ENCODE measurements around the gene ARID3A. TPM values are rescaled to one million over a fixed set of nuclear protein-coding genes. Genes with fewer than 3 reads are reported as not detected.

Gene ARID3A
- total RNA-seq, 1 experiment from 2014 or later = 10.2 TPM

DNA sequence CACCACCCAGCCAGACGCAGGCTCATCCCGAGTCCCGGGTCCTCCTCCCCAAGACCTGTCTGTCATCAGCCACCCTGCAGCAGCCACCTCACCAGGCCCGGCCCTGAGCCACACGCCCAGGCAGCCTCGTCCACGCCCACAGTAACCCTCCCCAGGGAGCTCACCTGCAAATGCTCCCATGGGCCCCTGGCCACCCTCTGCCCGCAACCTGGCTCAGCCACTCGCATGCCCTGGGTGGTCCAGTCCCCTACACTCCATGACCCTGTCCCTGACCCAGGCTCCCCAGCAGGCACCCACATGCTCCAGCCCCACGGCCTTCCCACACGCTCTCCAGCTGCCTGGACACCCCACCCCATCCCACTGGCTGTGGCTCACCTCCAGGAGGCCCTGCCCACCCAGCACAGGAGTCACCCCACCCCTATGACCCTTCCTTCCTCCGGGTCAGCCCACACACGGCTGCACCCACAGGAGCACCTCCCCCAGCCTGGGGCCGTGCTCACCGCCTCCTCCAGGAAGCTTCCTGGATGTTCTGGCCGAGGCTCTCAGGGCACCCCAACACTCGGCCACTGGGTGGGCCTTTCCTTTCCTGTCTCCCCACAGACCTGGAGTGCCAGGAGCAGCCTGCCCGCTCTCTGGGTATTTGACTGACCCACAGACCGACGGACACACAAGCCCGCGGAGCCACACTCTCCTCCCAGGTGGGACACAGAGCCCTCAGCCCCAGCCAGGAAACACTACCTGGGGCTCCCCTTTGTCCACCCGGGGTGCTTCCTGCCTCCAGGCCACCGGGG, 91.5 kb downstream of the ARID3A start:
- Mint-ChIP-seq H3K9me3 (ENCODE audit: unreplicated experiment) (no peaks in the 10 kb centered on the region), H3K36me3 (ENCODE audit: insufficient read depth, unreplicated experiment) (peaks cover 42% of the 10 kb centered on the region), H3K27ac (ENCODE audit: low read depth, unreplicated experiment) (peak overlapping the region; percentile 85), H3K4me1 (ENCODE audit: insufficient read depth, unreplicated experiment) (peaks cover 17% of the 10 kb centered on the region), H3K4me3 (ENCODE audit: unreplicated experiment) (peak overlapping the region; percentile 66), H3K27me3 (ENCODE audit: insufficient read depth, unreplicated experiment) (no peaks in the 10 kb centered on the region)
- POLR2A ChIA-PET = interaction anchor here (0.7 to 2.3 kb wide), 6 partner anchors 10 to 867 kb away, joined by 3 to 17 read pairs (median 6); partner anchors contain the start of gene CNN2
- TF ChIP-seq CTCF (IDR thresholded peaks at IDR 0.05; ENCODE audit: unreplicated experiment) = no peak
- CTCF ChIA-PET = interaction anchor here (0.6 kb wide), 1 partner anchor 236 kb away, joined by 3 read pairs; no protein-coding TSS in a partner anchor
- peak; percentile 55 for DNase-seq (ENCODE audit: unreplicated experiment)
- BruUV-seq (replicated peaks) = no TSS peak
- intact Hi-C loops (cut with micrococcal nuclease) = no loop called here

DNA sequence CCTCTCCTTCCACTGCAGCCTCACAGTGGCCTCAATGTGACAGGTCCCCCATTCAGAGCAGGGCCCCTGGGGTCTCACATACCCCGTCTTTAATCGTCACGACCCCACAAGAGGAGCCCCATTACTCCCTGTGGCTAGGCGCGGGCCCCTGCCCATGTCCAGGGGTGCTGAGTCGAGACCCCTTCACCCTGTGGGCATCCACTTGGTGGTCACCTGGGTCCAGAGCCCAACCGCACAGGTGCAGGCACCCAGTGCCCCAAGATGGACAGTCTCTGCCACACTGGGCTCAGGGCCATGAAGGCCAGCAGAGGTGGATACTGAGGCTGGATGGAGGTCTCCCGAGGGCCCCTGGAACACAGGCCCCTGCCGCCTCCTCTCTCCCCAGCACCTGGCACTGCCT, 92.1 kb downstream of the ARID3A start:
- POLR2A ChIA-PET = interaction anchor here (0.7 to 2.3 kb wide), 5 partner anchors 12 to 867 kb away, joined by 3 to 8 read pairs (median 4); no protein-coding TSS in a partner anchor
- no peak for DNase-seq (ENCODE audit: unreplicated experiment)
- no peak for TF ChIP-seq CTCF (IDR thresholded peaks at IDR 0.05; ENCODE audit: unreplicated experiment)
- no peaks in the 10 kb centered on the region for H3K27me3 Mint-ChIP-seq (ENCODE audit: insufficient read depth, unreplicated experiment)
- peak overlapping the region; percentile 85 for H3K27ac Mint-ChIP-seq (ENCODE audit: low read depth, unreplicated experiment)
- H3K36me3 Mint-ChIP-seq (ENCODE audit: insufficient read depth, unreplicated experiment) = peaks cover 42% of the 10 kb centered on the region
- no peaks in the 10 kb centered on the region for H3K9me3 Mint-ChIP-seq (ENCODE audit: unreplicated experiment)
- BruUV-seq (replicated peaks) = no TSS peak
- H3K4me1 Mint-ChIP-seq (ENCODE audit: insufficient read depth, unreplicated experiment) = peaks cover 17% of the 10 kb centered on the region
- intact Hi-C loops (cut with micrococcal nuclease) = no loop called here
- H3K4me3 Mint-ChIP-seq (ENCODE audit: unreplicated experiment) = peak overlapping the region; percentile 66
- CTCF ChIA-PET = interaction anchor here (0.6 to 1.0 kb wide), 2 partner anchors 10 to 236 kb away, joined by 3 read pairs; no protein-coding TSS in a partner anchor

DNA sequence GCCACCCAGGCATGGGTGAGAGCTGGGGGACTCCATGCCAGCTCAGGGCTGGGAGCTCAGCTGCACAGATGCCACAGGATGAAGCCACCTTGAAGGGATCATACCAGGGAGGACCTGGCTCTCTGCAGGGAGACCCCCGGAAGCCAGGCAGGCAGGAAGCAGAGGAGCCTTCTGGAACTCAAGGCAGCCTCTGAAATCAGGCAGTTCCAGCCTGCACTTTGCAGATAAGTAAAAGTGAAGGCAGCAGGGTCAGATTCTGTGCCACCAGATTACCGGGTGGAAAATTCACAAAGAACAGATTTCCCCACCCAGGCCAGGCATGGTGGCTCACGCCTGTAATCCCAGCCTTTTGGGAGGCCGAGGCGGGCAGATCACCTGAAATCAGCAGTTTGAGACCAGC, 92.6 kb downstream of the ARID3A start:
- POLR2A ChIA-PET = interaction anchor here (0.6 to 2.3 kb wide), 6 partner anchors 11 to 208 kb away, joined by 3 to 11 read pairs (median 4); no protein-coding TSS in a partner anchor

More for the DNA sequence above, 92.6 kb downstream of the ARID3A start:
- Mint-ChIP-seq H3K27me3 (ENCODE audit: insufficient read depth, unreplicated experiment) (no peaks in the 10 kb centered on the region), H3K27ac (ENCODE audit: low read depth, unreplicated experiment) (no peak overlapping the region), H3K4me1 (ENCODE audit: insufficient read depth, unreplicated experiment) (peaks cover 17% of the 10 kb centered on the region), H3K9me3 (ENCODE audit: unreplicated experiment) (no peaks in the 10 kb centered on the region), H3K4me3 (ENCODE audit: unreplicated experiment) (peak overlapping the region; percentile 86), H3K36me3 (ENCODE audit: insufficient read depth, unreplicated experiment) (peaks cover 42% of the 10 kb centered on the region)
- no peak for DNase-seq (ENCODE audit: unreplicated experiment)
- intact Hi-C loops (cut with micrococcal nuclease) = no loop called here
- TSS peak; percentile 27 for BruUV-seq (replicated peaks)
- CTCF ChIA-PET = interaction anchor here (0.6 to 1.0 kb wide), 2 partner anchors 9 to 172 kb away, joined by 3 read pairs; no protein-coding TSS in a partner anchor
- no peak for TF ChIP-seq CTCF (IDR thresholded peaks at IDR 0.05; ENCODE audit: unreplicated experiment)
